Measurements from ENCODE around the gene GPA33. TPM values are rescaled to one million over a fixed set of nuclear protein-coding genes. Genes with fewer than 3 reads are reported as not detected.

GPA33 gene
- total RNA-seq, 1 experiment from 2014 or later = not detected

DNA sequence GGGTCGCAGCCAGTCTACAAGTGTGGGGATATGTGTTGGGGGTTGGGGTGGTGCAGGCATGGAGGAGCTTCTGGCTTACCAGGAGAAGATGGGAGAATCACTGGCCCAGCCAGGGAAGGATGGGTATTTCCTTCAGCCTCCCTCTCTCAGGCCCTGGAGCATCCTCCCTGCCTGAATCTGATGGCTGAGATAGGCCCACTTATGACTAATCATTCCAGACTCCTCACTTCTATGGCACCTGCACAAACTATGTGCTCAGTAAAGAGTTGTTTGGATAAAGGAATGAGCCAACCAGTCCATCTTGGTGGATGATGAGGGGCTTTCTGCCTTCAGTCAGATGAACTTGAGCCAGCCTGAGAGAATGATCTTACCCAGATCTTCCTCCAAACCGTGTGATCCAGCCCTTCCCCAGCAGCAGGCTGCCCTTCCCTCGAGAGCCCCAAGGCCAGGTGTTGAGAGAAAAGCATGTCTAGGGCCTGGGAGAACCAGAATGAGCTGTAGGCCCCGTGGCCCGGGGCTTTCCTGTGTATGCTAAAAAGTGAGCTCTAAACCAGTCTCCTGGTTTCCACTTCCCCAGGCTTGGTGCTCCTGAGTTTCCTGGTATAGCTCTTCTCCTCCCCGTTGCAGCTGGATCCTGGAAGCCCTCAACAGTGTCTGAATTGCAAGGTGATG, 1.3 kb downstream of the GPA33 start:
- H3K18ac ChIP-seq (ENCODE audit: insufficient read length, low read depth, low read length) = no peak overlapping the region
- no peak overlapping the region for H3K4ac ChIP-seq (ENCODE audit: low read depth, low read length)
- no peak overlapping the region for H2BK20ac ChIP-seq (ENCODE audit: low read depth, low read length, poor library complexity, severe bottlenecking)
- H3K4me2 ChIP-seq (ENCODE audit: insufficient read depth, insufficient read length, low read length) = no peak overlapping the region
- no peak overlapping the region for H3K27ac ChIP-seq (ENCODE audit: insufficient read length, low read depth, low read length)
- no peak overlapping the region for H4K91ac ChIP-seq (ENCODE audit: insufficient read length, low read depth, low read length)
- peaks cover 1% of the 10 kb centered on the region; the same call in 1 of the 2 replicates for H3K27me3 Mint-ChIP-seq (ENCODE audit: low read depth)
- WGBS (ENCODE audit: extremely low coverage, insufficient read length, low lambda C conversion rate) = no CpG with 5 or more reads among the region's 6 CpGs
- H4K20me1 ChIP-seq (ENCODE audit: control insufficient read depth, insufficient read depth, insufficient read length) = no peaks in the 10 kb centered on the region
- TF ChIP-seq CTCF (conservative IDR thresholded peaks at IDR 0.05) = no peak
- H4K5ac ChIP-seq (ENCODE audit: insufficient read length, low read depth, low read length) = no peak overlapping the region
- peaks cover 8 to 20% of the 10 kb centered on the region in 2 experiments for H3K4me1 Mint-ChIP-seq
- DNase-seq = no peak
- H3K27ac Mint-ChIP-seq = no peak overlapping the region
- H3K56ac ChIP-seq (ENCODE audit: insufficient read length, low read depth, low read length) = no peak overlapping the region
- no peak overlapping the region for H3K23ac ChIP-seq (ENCODE audit: insufficient read length, low read depth, low read length)
- no peak overlapping the region for H2BK5ac ChIP-seq (ENCODE audit: insufficient read length, low read length)
- no peak overlapping the region for H2AK5ac ChIP-seq (ENCODE audit: insufficient read length, low read length)
- H3K4me3 Mint-ChIP-seq = no peak overlapping the region
- H3K9ac ChIP-seq (ENCODE audit: extremely low read depth, insufficient read length, low read length) = no peak overlapping the region
- H3K14ac ChIP-seq (ENCODE audit: insufficient read depth, low read length) = no peak overlapping the region
- no peaks in the 10 kb centered on the region for H3K4me1 ChIP-seq (ENCODE audit: insufficient read depth, low read length)
- H2BK12ac ChIP-seq (ENCODE audit: insufficient read length, low read depth, low read length) = no peak overlapping the region
- H3K9me3 ChIP-seq (ENCODE audit: control insufficient read depth, low read depth, low read length) = no peaks in the 10 kb centered on the region
- no peak overlapping the region for H4K8ac ChIP-seq (replicated peaks; ENCODE audit: insufficient read length, low read depth, low read length)
- no peak overlapping the region for H2BK15ac ChIP-seq (ENCODE audit: low read depth, low read length)
- H3K79me1 ChIP-seq (ENCODE audit: insufficient read depth, low read depth, low read length, poor library complexity, severe bottlenecking) = no peaks in the 10 kb centered on the region
- no peak overlapping the region for H3T11ph ChIP-seq (ENCODE audit: low read length)
- no peaks in the 10 kb centered on the region for H3K23me2 ChIP-seq (ENCODE audit: insufficient read length, low read depth, low read length, poor library complexity, severe bottlenecking)
- no peak overlapping the region for H2AFZ ChIP-seq (ENCODE audit: low read length)
- no peaks in the 10 kb centered on the region for H3K36me3 Mint-ChIP-seq (ENCODE audit: insufficient read depth in 1 of 3, low read depth in 3 of 3)
- no peak overlapping the region for H2BK120ac ChIP-seq (ENCODE audit: low read depth, low read length, poor library complexity, severe bottlenecking)
- no peaks in the 10 kb centered on the region for H3K9me3 Mint-ChIP-seq
- no peaks in the 10 kb centered on the region; the same call in 1 of the 2 replicates for H3K27me3 ChIP-seq (ENCODE audit: insufficient read depth, low read length)
- no peaks in the 10 kb centered on the region for H3K79me2 ChIP-seq (ENCODE audit: insufficient read depth, low read length)
